ENCODE data around the gene EDRF1.
"Not testable (repeated sequence)": the region's sequence is repeated elsewhere in the genome, so short reads cannot be mapped to it uniquely, and the experiment has no call there.

The EDRF1 gene

GRCh38 chr10:125693524-125693847, 26.0 kb upstream of the EDRF1 start:
- no peak for TF ChIP-seq CTCF (IDR thresholded peaks at IDR 0.05; ENCODE audit: low read depth, low read length)
- no peak for DNase-seq
- Histone ChIP-seq H3K9me3 (no peaks in the 10 kb centered on the region), H3K4me3 (ENCODE audit: low read depth, low read length) (no peak overlapping the region), H3K36me3 (no peaks in the 10 kb centered on the region), H3K27me3 (peaks cover 3% of the 10 kb centered on the region), H3K4me1 (no peaks in the 10 kb centered on the region)

- no peak overlapping the region for H3K4me3 ChIP-seq (ENCODE audit: low read depth, low read length)
- no peaks in the 10 kb centered on the region for H3K36me3 ChIP-seq
- DNase-seq, result no peak
- no peak for TF ChIP-seq CTCF (IDR thresholded peaks at IDR 0.05; ENCODE audit: low read depth, low read length)
- H3K9me3 ChIP-seq, result no peaks in the 10 kb centered on the region
- H3K4me1 ChIP-seq, result no peaks in the 10 kb centered on the region
- peaks cover 3% of the 10 kb centered on the region; the same call in 1 of the 2 replicates for H3K27me3 ChIP-seq
Measured at GRCh38 chr10:125694883-125695282, 24.6 kb upstream of the EDRF1 start.

DNA sequence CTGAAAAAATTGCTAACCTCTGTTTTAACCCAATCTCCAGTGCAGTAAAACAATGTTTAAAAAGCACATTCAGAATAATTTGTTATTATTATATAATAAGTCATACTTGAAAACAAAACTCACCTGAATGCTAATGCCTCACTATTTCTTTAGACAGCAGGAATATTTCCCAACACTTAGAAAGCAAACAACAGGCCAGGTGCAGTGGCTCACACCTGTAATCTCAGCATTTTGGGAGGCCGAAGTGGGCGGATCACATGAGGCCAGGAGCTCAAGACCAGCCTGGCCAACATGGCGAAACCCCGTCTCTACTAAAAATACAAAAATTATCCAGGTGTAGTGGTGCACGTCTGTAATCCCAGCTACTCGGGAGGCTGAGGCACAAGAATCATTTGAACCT, 22.6 kb upstream of the EDRF1 start:
- not testable (repeated sequence) for H3K27me3 ChIP-seq; H3K36me3 ChIP-seq; H3K4me1 ChIP-seq; H3K4me3 ChIP-seq (ENCODE audit: low read depth, low read length); H3K9me3 ChIP-seq; DNase-seq

GRCh38 chr10:125698481-125698998, 21.0 kb upstream of the EDRF1 start:
- no peaks in the 10 kb centered on the region for H3K4me1 ChIP-seq
- no peaks in the 10 kb centered on the region for H3K9me3 ChIP-seq
- H3K4me3 ChIP-seq (ENCODE audit: low read depth, low read length), result no peak overlapping the region
- TF ChIP-seq CTCF (IDR thresholded peaks at IDR 0.05; ENCODE audit: low read depth, low read length), result no peak
- no peaks in the 10 kb centered on the region for H3K36me3 ChIP-seq
- H3K27me3 ChIP-seq, result no peaks in the 10 kb centered on the region
- peak; percentile 14 for DNase-seq

- TF ChIP-seq CTCF (IDR thresholded peaks at IDR 0.05; ENCODE audit: low read depth, low read length), result no peak
- no peaks in the 10 kb centered on the region for H3K4me1 ChIP-seq
- no peak overlapping the region for H3K4me3 ChIP-seq (ENCODE audit: low read depth, low read length)
- DNase-seq, result no peak
- no peaks in the 10 kb centered on the region for H3K36me3 ChIP-seq
- H3K9me3 ChIP-seq, result no peaks in the 10 kb centered on the region
- H3K27me3 ChIP-seq, result no peaks in the 10 kb centered on the region
Measured at GRCh38 chr10:125699562-125700143, 19.9 kb upstream of the EDRF1 start.

- DNase-seq, result no peak
- no peak for TF ChIP-seq CTCF (IDR thresholded peaks at IDR 0.05; ENCODE audit: low read depth, low read length)
Measured at GRCh38 chr10:125700355-125700911, 19.1 kb upstream of the EDRF1 start.

More at GRCh38 chr10:125700355-125700911, 19.1 kb upstream of the EDRF1 start:
- H3K9me3 ChIP-seq, result no peaks in the 10 kb centered on the region
- no peaks in the 10 kb centered on the region for H3K36me3 ChIP-seq
- H3K27me3 ChIP-seq, result no peaks in the 10 kb centered on the region
- H3K4me3 ChIP-seq (ENCODE audit: low read depth, low read length), result no peak overlapping the region
- no peaks in the 10 kb centered on the region for H3K4me1 ChIP-seq

Measured in BE2C (cell line).